ENCODE data around the gene PEAK3.

- TF ChIP-seq POLR2A (IDR thresholded peaks at IDR 0.05) (no peak), CTCF (IDR thresholded peaks at IDR 0.05) (no peak)
Measured at GRCh38 chr19:2306281-2306806, 24.4 kb upstream of the PEAK3 start.
